Mucosa of gallbladder (tissue), 1 donor: Measurements from ENCODE around the gene IL22RA1. TPM values are rescaled to one million over a fixed set of nuclear protein-coding genes. Genes with fewer than 3 reads are reported as not detected.

ENCODE experiments used
- DNase-seq: peaks from one replicate; pipeline ENCODE4 v3.0.0-alpha.2; 2020; ENCODE audit warnings: low spot score
- total RNA-seq: library from RNA; stranded (reverse); gene quantifications from one replicate; pipeline ENCODE4 v1.2.1, GENCODE V29; 2021
- donor health status: DM: no; HTN: no; CAD: no.

The IL22RA1 gene
- total RNA-seq, 1 donor from 2014 or later: 11.6 TPM

DNA sequence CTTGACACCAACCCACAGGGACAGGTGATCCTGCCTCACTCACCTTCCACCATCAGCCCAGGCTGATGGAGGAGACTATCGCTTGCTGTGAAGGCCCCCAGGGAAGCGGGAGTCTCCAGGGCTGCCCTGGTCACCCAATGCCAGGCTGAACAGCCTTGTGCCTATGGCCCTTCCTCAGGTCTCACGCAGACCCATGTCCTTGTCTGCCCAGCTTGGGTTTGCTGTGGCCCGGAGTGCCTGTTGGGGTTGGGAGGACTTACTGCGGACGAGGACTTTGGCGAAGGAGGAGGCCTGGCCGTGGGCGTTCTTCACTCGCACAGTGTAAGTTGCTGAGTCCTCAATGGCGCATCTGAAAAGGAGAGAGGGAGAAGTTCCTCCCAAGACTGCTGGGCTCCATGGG, 45.3 kb downstream of the IL22RA1 start:
- no peak for DNase-seq

- no peak for DNase-seq
Observed at GRCh38 chr1:24096739-24097103, 46.2 kb downstream of the IL22RA1 start.

DNA sequence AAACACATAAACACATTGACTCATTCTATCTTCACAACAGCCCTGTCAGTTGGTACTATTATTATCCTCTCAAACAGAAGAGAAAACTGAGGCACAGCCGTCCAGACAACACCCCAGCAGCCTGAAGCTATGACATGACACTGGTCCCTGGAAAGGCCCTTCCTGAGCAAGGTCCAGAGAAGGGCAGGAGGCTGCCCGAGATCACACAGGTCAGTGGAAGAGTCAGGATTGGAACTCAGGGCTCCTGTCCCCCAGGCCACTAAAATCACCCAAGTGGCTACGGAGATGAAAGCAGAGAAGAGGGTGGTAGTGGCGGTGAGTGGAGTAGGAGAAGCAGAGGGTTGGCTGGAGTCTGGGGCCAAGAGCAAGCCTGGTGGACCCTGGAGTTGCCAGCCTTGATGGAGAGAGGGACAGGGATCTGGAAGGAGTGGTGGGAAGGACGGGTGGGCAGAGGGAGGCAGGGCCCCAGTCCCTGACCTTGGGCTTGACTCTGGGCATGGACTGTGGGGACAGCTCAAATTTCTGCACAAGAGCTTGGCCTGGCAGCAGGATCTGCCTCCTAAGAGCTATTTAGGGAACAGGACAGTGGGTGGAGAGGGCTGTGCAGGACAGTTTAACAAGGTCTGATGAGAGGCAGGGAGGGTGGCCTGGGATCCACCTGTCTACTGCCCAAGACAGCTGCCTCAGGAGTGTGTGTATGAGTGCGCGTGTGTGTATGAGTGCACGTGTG, 46.8 kb downstream of the IL22RA1 start:
- no peak for DNase-seq

- DNase-seq: no peak
Observed at GRCh38 chr1:24095140-24095859, 47.6 kb downstream of the IL22RA1 start.

GRCh38 chr1:24094554-24094953, 48.4 kb downstream of the IL22RA1 start:
- DNase-seq: no peak

DNA sequence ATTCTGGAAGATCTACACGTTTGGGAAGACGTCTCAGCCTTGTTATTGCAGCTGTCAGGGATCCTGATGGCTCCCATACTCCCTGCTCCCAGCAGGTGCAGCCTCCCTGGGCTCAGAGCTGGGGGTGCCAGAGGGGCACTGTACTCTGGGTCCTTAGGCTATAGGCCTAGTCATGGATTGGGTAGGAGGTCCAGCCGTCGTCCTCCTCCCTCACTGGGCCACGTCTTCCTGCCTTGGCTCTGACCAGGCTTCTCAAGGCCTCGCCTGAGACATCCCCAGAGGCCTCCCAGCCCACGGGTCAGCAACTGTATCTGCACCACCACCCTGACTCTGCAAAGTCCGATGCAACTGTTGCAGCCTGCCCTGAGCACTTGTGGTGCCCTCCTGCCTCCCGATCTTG, 49.2 kb downstream of the IL22RA1 start:
- no peak for DNase-seq

DNA sequence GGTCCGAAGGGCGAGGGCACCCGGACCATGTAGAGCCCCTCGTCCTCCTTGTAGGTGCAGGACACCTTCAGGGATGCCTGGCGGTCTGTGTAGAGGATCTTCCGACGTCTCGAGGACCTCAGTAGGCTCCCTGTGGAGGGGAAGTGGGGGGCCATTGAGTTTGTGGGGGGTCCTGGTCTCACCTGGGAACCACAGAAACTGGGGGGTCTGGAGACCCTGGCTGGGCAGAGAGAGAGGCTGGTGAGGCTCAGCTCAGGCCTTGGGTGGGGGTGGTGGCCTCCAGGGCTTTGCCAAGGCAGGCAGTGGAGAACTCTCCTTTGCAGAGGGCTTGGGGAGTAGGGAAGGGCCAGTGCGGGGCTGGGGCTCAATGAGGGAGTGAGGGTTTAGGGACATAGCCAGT, 50.0 kb downstream of the IL22RA1 start:
- DNase-seq: no peak

- DNase-seq: no peak
Observed at GRCh38 chr1:24091971-24092482, 50.9 kb downstream of the IL22RA1 start.

DNA sequence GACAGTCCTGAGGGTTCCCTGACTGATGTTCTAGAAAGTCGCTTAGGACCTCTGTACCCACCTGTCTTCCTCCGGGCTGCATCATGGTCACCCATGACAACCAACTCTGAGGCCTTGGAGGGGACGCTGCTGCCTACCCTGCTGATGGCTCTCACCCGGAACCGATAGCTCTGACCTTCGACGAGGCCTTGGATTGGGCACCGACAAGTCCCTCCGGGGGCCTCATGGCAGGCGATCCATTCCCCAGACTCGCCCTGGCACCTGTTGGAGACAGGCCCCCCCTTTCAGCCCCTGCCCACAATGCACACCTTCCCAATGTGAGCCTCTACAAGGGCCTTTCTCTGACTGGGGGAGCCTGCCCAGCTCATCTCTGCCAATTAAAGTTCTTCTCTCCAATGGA, 52.2 kb downstream of the IL22RA1 start:
- DNase-seq: no peak

DNA sequence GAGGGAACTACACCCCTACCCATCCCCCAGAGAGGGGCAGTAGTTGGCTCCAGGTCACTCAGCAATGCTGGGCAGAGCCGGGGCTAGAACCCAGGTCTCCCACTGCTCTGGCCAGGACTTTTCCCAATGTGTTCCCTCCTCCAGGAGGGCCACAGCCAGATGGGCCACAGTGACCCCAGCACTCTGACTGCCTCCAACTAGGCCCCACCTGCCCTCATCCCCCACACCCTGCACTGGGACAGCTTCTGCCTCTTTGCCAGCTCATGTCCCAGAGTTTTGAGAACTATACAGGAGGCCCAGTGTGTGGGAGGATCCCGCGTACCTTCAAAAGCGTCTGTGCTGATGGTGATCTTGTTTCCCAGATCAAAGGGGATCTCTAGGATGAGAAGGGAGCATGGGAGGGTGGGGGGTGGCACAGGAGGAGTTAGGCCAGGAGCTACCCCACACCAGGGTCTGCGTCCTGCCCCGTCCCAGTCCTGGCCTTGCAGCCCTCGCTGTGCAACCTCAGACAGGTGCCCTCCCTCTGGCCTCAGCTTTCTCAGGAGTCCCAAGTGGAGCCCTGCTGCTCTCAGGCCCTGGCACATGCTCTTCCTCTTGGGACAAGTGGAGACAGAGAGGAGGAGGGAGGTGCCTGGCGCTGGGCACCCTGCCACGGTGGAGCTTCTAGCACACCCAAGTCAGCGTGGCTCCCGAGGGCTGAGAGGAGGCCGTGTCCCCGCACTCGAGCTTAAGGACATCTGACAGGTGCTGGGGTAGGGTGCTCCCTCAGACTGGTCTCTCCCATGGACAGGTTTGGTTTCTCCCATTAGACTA, 53.0 kb downstream of the IL22RA1 start:
- no peak for DNase-seq

DNA sequence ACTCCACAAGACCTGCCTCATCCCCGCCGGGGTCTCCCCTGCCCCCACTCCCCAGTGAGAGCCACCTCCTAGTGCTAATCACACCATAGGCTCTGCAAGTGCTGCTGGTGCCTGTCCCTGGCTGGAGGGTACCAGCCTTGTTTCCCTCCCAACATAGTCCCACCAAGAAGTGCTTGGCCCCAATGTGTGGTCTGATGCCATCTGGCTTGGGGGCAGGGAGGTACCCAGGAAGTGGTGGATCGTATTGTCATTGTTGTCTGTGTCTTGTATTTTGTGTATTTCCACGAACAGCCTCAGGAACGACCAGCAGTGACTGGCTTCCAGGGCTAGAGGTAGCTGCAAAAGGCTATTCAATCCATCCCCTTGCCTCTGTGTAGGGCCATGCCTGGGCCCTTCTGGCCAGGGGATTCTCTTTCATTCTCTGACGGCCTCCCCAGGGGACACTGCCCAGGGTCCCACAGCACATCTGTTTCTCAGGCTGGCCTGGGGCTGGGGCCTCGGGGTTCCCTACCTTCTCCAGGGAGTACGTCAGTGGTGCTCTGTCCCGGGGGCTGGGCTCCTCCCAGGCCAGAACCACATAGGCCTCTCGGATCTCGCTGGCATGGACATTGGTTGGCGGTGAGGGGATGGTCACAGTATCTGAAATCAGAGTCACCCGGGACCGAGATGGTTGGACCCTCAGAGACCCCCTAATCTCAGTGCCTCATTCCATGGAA, 53.8 kb downstream of the IL22RA1 start:
- no peak for DNase-seq

GRCh38 chr1:24086466-24086865, 56.5 kb downstream of the IL22RA1 start:
- no peak for DNase-seq

GRCh38 chr1:24085546-24085945, 57.4 kb downstream of the IL22RA1 start:
- DNase-seq: no peak

DNA sequence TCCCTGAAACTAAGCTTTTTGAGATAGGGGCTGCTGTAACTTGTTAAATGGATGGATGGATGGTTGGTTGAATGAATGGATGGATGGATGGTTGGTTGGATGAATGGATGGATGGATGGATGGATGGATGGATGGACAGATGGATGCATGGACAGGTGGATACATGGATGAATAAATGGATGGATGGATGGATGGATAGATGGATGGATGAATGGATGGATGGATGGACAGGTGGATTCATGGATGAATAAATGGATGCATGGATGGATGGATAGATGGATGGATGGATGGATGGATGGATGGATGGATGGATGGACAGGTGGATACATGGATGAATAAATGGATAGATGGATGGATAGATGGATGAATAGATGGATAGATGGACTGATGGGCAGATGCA, 57.9 kb downstream of the IL22RA1 start:
- no peak for DNase-seq

DNA sequence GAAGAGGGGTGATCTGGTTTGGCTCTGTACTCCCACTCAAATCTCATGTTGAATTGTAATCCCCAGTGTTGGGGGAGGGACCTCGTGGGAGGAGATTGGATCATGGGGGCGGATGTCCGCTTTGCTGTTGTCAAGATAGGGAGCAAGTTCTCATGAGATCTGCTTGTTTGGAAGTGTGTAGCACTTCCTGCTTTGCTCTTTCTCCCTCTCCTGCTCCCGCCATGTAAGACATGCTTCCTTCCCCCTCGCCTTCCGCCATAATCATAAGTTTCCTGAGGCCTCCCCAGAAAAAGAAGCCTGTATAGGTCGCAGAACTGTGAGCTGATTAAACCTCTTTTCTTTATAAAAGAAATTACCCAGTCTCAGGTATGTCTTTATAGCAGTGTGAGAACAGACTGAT, 58.9 kb downstream of the IL22RA1 start:
- no peak for DNase-seq

DNA sequence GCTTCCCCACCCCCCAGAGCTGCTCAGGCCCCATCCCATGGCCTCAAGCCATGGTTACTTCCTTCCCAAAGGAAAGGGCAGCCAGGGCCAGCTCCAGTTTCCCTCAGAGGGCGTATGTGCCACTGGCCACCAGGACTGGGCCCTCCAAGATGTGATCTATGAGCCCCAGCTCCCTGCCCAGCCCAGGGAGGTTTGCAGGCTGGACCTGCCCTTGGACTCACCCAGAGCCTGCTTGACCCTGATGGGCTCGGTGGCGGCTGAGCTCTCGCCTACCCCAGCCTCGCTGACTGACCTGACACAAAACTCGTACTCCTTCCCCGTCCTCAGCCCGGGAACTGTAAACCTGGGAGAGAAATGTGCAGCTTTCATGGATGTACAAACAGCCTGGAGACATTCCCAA, 60.6 kb downstream of the IL22RA1 start:
- no peak for DNase-seq

DNA sequence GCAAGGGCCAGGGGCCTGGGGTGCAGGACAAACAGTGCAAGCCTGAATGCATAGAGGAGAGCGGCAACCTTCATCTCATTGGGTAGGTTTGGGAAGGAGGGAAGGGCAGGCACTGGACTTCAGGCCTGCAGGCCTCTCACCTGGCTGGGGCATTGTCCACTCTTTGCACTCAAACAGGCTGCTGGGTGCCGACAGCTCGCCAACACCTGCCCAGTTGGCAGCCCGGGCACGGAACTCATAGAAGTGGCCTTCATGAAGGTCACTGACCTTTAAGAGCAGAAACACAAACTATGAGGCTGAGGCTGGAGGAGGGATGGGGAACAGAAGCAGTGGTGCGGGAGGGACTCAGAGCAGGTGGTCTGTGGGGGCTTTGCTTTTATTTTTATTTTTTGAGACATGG, 61.8 kb downstream of the IL22RA1 start:
- DNase-seq: no peak

DNA sequence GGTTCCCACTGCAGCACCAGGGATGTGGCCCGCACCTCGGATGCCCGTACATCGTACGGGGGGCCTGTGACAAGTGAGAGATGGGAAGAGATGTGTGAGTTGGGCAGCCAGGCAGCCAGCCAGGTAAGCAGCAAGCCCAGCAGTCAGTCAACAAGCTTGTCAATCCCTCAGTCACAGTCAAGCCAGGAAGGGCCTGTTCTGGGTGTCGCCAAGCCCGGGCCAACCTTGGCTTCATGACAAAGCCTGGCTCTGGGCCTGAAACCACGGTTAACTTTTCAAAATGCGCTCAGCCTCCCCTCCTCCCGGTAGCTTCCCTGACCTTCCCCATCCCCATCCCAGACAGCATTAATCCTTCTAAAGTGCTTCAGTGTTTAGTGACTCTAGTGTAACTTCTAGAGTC, 62.8 kb downstream of the IL22RA1 start:
- DNase-seq: no peak

GRCh38 chr1:24077278-24077978, 65.5 kb downstream of the IL22RA1 start:
- DNase-seq: no peak

DNA sequence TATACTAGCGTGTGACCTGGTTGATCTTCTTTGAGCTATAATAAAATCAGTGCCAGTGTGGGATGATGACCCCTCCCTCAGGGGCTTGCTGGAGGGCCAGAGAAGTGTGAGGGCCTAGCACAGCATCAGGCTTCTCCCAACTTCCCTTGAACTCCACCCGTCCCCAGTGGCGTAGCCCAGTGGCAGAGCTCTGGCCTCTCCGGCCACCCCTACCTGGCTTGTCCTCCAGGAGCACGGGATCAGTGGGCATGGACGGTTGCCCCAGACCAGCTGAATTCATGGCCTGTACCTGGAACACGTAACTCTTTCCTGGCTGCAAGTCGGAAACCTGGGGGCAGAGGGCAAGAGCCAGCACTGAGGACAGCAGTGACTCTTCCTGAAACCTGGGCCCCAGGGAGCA, 67.0 kb downstream of the IL22RA1 start:
- DNase-seq: no peak

DNA sequence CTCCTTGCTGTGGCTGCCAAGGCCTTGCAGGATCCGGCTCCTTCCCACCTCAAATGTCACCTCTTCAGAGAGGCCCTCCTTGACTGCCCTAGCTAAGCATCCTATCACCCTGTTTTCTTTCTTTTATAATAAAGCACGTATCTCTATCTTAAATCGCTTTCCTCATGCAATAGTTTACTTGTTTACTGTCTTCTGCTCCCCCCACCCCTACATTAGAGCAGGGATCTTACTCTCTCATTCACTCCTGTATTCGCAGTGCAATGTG, 67.4 kb downstream of the IL22RA1 start:
- no peak for DNase-seq
